Stimulated activated CD8-positive, alpha-beta memory T cell treated with anti-CD3 and anti-CD28 coated beads, Interleukin-15, amount 100 ng/mL, for 1 hour (primary cell): Measurements from ENCODE around the gene ZEB1.
"Not testable (repeated sequence)": the region's sequence is repeated elsewhere in the genome, so short reads cannot be mapped to it uniquely, and the experiment has no call there.

ENCODE experiments used
- DNase-seq: peaks from one replicate; pipeline ENCODE4 v3.0.0-alpha.2; 2020; ENCODE audit warnings: low read depth

ZEB1 gene

DNA sequence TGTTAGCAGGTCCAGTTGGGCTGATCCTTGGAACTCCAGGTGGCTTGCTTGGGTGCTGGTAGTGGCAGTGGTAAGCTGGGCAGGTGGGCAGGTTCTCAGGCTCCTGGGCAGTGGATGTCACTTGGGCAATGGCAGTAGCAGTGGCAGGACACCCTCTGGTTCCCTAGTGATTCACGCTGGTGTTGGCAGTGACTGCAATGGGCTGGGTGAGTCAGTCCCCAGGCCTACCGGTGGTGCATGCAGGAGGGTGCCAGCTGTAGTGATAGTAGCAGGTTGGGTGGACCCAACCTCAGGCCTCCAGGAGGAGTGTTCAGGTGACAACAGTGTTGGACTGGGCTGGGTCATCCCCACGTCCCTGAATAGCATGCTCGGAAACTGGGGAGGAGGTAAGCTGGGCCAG lies 189.2 kb downstream of the ZEB1 start:
- no peak for DNase-seq

DNA sequence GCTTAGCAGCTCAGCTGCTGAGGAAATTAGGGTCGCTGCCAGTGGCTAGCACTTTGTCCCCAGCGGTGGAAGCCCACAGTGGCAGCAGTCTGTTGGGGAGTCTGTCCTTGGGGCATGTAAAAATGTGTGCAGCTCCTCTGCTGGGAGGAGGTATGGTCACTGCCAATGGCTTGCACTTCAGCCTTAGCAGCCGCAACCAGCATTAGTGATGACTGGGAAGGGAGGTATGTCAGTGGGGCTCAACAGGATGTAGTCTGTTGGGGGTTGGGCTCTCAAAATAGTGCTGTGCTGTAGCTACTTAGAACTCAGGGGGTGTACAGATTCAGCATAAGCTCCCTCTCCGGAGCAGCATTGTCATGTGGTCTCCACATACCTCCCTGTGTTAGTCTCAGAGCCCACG lies 189.9 kb downstream of the ZEB1 start:
- DNase-seq: no peak

- DNase-seq: no peak
These were observed 191.0 kb downstream of the ZEB1 start for GRCh38 chr10:31509989-31510388.

DNA sequence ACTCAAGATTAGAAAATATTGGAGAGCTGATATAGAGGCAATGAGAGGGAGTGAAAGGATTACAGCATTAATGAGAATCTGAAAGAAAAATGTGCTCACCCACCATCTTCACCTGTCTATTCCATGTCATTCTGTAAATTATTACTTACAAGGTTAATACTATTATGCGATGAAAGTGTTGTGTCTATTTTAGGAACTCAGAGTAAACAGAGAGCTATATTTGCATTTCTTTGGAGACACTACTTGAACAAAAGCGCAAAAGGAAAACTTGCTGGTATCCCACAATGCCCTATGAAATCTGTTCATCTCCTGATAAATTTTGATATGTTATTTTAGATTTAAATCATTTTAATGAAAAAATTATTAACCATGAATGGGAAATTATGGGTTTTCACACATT lies 196.1 kb downstream of the ZEB1 start:
- DNase-seq: no peak

DNA sequence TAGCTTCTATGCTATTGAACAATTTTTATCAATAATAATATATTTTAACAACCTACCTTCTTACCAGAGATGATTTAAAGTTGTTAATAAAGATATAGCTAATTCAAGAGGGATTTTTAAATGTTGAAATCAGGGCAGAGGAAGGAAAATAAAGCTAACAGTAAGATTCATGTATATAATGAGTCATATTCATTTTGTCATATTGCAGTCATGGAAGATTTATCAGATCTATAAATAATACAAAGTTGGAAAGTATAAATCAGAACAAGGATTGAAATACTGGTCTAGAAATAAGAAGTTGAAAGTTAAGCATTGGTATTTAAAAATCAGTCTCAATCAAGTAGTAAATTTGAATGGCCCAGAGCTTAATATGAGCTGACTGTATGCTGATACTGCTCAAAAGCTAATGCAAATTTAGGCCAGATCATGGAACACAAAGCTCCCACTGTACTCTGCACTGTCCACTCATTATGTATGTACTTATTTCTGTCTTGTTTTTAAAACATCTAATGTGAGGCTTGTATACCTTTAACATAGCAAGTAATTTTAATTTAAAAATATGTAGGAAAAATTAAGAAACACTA lies 196.9 kb downstream of the ZEB1 start:
- no peak for DNase-seq

DNA sequence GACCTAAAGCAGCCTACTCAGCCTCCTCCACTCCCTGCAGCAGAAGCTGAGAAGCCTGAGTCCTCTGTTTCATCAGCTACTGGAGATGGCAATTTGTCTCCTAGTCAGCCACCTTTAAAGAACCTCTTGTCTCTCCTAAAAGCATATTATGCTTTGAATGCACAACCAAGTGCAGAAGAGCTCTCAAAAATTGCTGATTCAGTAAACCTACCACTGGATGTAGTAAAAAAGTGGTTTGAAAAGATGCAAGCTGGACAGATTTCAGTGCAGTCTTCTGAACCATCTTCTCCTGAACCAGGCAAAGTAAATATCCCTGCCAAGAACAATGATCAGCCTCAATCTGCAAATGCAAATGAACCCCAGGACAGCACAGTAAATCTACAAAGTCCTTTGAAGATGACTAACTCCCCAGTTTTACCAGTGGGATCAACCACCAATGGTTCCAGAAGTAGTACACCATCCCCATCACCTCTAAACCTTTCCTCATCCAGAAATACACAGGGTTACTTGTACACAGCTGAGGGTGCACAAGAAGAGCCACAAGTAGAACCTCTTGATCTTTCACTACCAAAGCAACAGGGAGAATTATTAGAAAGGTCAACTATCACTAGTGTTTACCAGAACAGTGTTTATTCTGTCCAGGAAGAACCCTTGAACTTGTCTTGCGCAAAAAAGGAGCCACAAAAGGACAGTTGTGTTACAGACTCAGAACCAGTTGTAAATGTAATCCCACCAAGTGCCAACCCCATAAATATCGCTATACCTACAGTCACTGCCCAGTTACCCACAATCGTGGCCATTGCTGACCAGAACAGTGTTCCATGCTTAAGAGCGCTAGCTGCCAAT lies 202.2 kb downstream of the ZEB1 start:
- no peak for DNase-seq

DNA sequence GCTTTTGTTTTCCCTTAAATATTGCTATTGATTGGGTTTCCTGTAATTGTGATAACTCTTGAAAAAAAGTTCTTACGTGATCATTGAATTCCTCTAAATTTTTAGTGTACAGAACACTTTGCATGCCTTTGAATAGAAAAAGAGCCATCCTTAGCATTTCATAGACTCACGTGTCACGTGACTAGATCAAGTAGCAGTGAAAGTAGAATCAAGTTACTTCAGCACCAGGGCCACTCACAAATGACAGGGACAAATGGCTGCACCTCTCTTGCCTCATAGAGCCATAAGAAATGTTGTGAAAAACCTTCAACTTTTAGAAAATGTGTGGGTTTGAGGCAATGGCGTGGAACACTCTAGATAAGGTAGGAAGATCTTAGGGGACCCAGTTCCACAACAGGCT lies 203.8 kb downstream of the ZEB1 start:
- DNase-seq: no peak

DNA sequence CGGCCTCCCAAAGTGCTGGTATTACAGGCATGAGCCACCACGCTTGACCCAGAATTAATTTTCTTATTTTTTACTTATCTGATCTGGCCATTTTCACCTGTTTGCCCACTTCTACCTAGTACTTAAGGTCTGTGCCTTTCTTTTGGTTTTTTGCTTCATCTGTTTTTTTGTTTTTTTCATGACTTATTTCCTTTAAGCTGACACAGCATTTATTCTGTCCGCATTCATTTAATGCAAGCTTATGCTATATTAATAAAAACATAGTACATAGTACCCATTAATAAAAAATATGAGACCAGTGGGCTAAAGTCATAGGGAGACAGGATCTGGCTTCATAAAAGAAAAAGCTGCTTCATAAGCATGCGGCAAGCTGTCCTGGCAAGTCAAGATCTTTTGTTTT lies 205.4 kb downstream of the ZEB1 start:
- DNase-seq: no peak

DNA sequence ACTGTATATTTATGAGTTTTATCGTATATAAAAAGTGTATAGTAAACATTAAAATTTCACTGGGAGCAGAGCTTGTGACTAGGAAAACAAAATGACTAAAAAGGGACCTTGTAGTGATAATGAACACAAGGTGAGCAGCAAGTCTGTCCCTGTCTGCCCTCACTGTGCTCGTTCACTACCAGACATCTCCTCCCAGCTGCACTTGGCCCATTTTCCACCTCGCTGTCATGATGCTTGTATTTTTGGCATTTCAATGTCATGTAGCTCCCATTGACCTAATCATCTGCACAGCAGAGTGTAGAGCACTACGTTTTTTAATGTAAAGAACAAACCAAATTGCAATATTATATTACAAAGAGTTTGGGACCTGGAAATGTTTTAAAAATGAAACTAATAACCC lies 207.2 kb downstream of the ZEB1 start:
- no peak for DNase-seq

- DNase-seq: no peak
These were observed 207.7 kb downstream of the ZEB1 start for GRCh38 chr10:31526681-31527080.

DNA sequence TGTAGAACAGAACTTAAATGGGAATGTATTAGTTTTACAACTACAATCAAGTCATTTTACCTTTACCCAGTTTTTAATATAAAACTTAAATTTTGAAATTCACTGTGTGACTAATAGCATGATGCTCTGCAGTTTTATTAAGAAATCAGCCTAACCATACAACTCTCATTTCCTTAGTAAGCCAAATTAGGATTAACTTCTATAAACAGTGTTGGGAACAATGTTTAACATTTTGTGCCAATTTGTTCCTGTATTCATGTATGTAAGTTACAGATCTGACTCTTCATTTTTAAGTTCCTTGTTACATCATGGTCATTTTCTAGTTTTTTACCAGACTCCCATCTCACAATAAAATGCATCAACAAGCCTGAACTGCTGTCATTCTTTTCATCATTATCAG lies 209.8 kb downstream of the ZEB1 start:
- DNase-seq: no peak

DNA sequence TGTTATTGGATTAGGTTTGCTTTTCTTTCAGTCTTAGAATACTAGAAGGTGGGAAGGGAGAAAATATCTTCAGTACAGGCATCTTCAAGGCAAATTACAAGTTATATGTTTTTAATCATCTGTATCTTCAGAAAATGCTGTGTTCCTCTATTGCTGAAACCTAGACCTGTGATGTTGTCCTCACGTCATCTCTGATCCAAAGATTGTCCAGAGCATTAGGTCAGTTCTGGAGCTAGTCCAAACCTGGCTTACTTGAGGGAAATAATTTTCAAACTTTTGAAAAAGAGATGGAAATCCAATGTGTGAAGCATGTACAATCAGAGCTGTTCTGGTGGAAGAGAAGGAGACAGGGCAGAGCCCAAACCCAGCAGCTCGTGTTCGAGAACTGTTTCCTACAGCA lies 217.3 kb downstream of the ZEB1 start:
- DNase-seq: no peak

DNA sequence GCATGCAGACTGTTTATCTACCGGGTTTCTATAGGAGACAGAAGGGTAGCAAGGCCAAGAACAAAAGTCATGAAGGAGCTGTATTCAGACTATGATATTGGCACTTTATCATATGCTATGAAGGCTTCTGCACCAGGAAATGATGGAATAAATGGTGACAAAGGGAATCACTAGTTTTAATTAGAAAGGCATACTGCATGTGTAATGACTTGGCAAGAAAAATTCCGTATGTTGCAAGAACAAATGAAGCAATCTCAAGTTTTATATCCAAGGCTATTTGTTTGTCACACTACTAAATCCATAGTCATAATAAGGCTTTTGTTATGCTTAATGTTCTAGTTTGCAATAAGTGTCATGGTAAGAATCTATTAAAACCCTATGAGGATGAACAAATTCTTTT lies 230.9 kb downstream of the ZEB1 start:
- no peak for DNase-seq

GRCh38 chr10:31554556-31554955 lies 235.5 kb downstream of the ZEB1 start:
- DNase-seq: no peak

DNA sequence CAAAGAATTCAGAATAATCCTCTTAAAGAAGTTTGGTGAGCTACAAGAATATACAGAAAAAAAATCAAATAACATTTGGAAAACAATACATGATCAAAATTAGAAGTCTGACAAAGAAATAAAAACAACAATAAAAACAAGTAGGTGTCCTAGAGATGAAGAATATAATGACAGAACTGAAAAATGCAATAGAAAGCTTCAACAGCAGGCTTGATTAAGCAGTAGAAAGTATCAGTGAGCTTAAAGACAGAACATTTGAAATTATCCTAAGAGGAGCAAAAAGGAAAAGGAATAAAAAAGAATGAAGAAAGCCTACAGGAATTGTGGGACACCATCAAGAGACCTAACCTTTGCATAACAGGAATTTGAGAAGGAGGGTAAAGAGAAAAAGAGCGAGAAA lies 238.8 kb downstream of the ZEB1 start:
- DNase-seq: no peak

DNA sequence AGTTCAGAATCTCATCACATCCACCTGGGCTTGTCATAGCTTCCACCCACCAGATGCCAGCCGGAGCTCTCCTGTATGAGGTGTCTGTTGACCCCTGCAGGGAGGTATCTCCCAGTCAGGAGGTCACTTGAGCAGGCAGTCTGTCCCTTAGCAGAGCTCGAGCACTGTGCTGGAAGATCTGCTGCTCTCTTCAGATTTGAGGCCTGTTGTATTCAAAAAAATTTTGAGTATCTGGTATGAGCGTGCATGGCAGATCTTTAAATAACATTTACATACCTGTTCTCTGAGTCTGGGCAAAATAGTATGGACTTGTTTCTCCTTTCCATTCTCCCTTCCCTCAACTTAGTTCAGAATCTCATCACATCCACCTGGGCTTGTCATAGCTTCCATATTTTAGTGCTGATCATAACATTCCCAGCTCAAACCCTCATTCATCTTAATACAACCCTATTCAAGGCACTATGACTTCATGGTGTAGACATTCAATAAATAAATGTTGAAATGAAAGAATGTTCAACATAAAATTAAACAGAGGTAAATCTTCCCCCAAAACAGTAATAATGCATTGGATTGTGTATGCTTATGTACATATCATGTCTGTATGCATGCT lies 249.3 kb downstream of the ZEB1 start:
- DNase-seq: not testable (repeated sequence)

- DNase-seq: no peak
These were observed 255.6 kb downstream of the ZEB1 start for GRCh38 chr10:31574577-31574976.

- DNase-seq: no peak
These were observed 259.3 kb downstream of the ZEB1 start for GRCh38 chr10:31578181-31578852.

- no peak for DNase-seq
These were observed 259.9 kb downstream of the ZEB1 start for GRCh38 chr10:31578951-31579350.
